SJCRH30 (cell line): ENCODE results near the gene DDX60. TPM values are rescaled to one million over a fixed set of nuclear protein-coding genes. Genes with fewer than 3 reads are reported as not detected.
"Not testable (repeated sequence)": the region's sequence is repeated elsewhere in the genome, so short reads cannot be mapped to it uniquely, and the experiment has no call there.

Experiments
- DNase-seq, 2 experiments: peaks; one replicate each; pipeline ENCODE4 v3.0.0-alpha.2; 2015 to 2020
- H3K27ac ChIP-seq: fragments of 250-450 bp; sonication (Bioruptor Pico); 2 replicates; pipeline ENCODE4 v1.5.1; 2020; ENCODE audit warnings: mild to moderate bottlenecking, moderate library complexity
- H3K27me3 ChIP-seq: fragments of 250-450 bp; sonication (Bioruptor Pico); 2 replicates; pipeline ENCODE4 v1.5.1; 2020; ENCODE audit warnings: mild to moderate bottlenecking, moderate library complexity
- H3K36me3 ChIP-seq: fragments of 250-450 bp; sonication (Bioruptor Pico); 2 replicates; pipeline ENCODE4 v1.5.1; 2020; ENCODE audit warnings: mild to moderate bottlenecking, moderate library complexity
- H3K4me1 ChIP-seq: fragments of 250-450 bp; sonication (Bioruptor Pico); 2 replicates; pipeline ENCODE4 v1.5.1; 2020; ENCODE audit warnings: mild to moderate bottlenecking, moderate library complexity
- H3K4me3 ChIP-seq: fragments of 250-450 bp; sonication (Bioruptor Pico); 2 replicates; pipeline ENCODE4 v1.5.1; 2020; ENCODE audit warnings: mild to moderate bottlenecking, moderate library complexity
- H3K9me3 ChIP-seq: fragments of 250-450 bp; sonication (Bioruptor Pico); replicated peaks from 2 replicates; pipeline ENCODE4 v1.5.1; 2020; ENCODE audit warnings: mild to moderate bottlenecking, moderate library complexity
- total RNA-seq: library from RNA; depleted of rRNA; stranded (reverse); fragments of >200 nt; shearing (Covaris generic); gene quantifications from 2 replicates; pipeline ENCODE4 v1.2.3, GENCODE V29; 2014; rRNA removed

The DDX60 gene
- total RNA-seq: 1.6 and 2.2 TPM in 2 replicates

DNA sequence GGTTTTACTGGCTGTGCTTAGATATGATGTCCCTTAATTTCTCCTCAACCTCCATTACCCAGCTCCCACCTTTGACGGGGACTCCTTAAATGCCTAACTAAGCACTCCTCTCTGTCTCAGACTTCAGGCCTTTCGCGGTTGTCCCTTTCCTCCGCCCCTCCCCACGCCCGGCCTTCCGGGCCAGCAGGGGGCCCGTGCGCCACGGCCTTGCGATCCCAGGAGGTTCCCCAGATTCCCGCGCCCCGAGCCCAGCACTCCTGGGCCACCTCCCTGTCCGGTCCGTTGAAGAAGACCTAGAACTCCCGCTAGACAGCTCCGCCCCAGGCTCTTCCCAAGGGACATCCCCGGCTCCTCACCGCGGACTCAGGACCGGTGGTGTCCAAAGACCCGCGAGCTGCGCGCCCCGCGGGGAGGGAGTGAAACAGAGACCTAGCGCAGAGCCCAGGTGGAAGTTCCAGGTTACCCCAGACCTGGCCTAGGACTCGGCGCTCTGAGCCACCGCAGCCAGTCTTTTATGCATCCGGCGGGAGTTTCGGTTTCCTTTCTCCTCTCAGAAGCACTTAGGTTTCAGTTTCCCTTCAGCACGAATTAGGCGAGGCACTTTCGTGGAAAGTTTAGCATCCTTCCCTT lies at the start of gene DDX60:
Gene DDX60, minus strand, starts transcription at position 487 of the 630 bp plus-strand sequence. CDS start 7,493 bp downstream, outside the sequence.
- peak within 1 kb of the TSS; percentile 78 for H3K4me3 ChIP-seq
- no peaks in the 10 kb centered on the region for H3K9me3 ChIP-seq
- H3K36me3 ChIP-seq: no peaks in the 10 kb centered on the region; the same call in 1 of the 2 replicates
- peaks cover 6% of the 10 kb centered on the region; the same call in 1 of the 2 replicates for H3K4me1 ChIP-seq
- DNase-seq: peak; percentile 73 to 76
- peak within 1 kb of the TSS; percentile 90 for H3K27ac ChIP-seq
- no peaks in the 10 kb centered on the region for H3K27me3 ChIP-seq

DNA sequence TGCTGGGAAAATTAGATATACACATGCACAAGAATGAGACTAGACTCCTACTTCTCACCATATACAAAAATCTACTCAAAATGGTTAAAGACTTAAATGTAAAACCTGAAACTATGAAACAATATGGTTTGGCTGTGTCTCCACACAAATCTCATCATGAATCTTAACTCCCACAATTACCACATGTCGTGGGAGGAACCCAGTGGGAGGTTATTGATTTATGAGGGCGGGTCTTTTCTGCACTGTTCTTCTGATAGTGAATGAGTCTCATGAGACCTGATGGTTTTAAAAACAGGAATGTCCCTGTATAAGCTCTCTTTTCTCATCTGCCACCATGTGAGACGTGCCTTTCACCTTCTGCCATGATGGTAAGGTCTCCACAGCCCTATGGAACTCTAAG lies 48.5 kb upstream of the DDX60 start:
- Histone ChIP-seq H3K9me3 (no peaks in the 10 kb centered on the region), H3K4me3 (no peak overlapping the region), H3K27me3 (no peaks in the 10 kb centered on the region), H3K4me1 (no peaks in the 10 kb centered on the region), H3K27ac (no peak overlapping the region), H3K36me3 (no peaks in the 10 kb centered on the region)
- no peak for DNase-seq

- Histone ChIP-seq H3K27ac (no peak overlapping the region), H3K36me3 (no peaks in the 10 kb centered on the region), H3K4me3 (no peak overlapping the region), H3K27me3 (no peaks in the 10 kb centered on the region), H3K4me1 (no peaks in the 10 kb centered on the region), H3K9me3 (no peaks in the 10 kb centered on the region)
- no peak for DNase-seq
These were observed 43.5 kb upstream of the DDX60 start for GRCh38 chr4:168362025-168362401.

- no peaks in the 10 kb centered on the region for H3K27me3 ChIP-seq
- no peaks in the 10 kb centered on the region for H3K9me3 ChIP-seq
- H3K4me3 ChIP-seq: no peak overlapping the region
- H3K36me3 ChIP-seq: no peaks in the 10 kb centered on the region
- H3K27ac ChIP-seq: no peak overlapping the region
- no peaks in the 10 kb centered on the region for H3K4me1 ChIP-seq
- peak; percentile 22 to 23 for DNase-seq
These were observed 42.9 kb upstream of the DDX60 start for GRCh38 chr4:168361365-168362024.

DNA sequence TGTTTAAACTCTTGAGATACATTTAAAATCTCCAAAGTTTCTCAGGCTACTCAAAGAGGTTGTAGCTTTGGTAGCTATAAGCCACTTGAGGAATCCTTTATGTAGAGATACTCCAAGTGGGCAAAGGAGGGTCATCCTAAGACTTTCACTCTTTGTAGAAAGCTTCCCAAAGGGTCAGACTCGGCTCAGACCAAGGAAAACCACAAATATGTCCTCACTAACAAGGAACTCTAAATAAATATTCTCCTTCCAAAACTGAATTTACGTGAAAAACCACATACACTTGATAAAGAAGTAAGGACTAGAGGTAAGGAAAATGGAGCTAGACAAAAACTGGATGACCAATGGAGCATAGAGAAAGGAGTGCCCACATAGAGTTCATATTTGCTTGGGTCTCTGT lies 41.7 kb upstream of the DDX60 start:
- H3K9me3 ChIP-seq: no peaks in the 10 kb centered on the region
- no peak overlapping the region for H3K4me3 ChIP-seq
- no peaks in the 10 kb centered on the region for H3K4me1 ChIP-seq
- H3K27me3 ChIP-seq: no peaks in the 10 kb centered on the region
- H3K36me3 ChIP-seq: no peaks in the 10 kb centered on the region
- no peak overlapping the region for H3K27ac ChIP-seq
- no peak for DNase-seq

- no peak overlapping the region for H3K27ac ChIP-seq
These were observed 39.4 kb upstream of the DDX60 start for GRCh38 chr4:168357941-168358340.

DNA sequence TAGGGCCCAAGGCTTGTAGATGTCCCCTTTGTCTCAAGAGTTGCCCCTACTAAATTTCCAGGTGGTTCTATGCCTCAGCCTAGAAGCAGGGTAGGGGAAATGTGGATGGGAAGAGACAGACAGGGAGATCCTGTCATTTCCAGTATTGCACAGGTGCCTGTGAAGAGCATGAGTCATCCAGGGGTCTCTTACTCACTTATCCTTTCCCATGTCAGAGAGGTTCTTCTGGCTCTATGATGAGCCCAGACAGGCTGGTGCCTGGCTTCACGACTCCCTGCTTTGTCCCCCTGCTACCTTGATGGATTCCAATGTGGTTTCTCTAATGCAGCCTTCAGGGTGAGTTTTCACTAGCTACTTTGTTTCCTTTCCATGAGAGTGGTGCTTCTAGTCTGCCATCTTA lies 35.2 kb upstream of the DDX60 start:
- no peak overlapping the region for H3K27ac ChIP-seq

More at GRCh38 chr4:168357941-168358340, 39.4 kb upstream of the DDX60 start:
- Histone ChIP-seq H3K9me3 (no peaks in the 10 kb centered on the region), H3K4me3 (no peak overlapping the region), H3K27me3 (no peaks in the 10 kb centered on the region), H3K36me3 (no peaks in the 10 kb centered on the region), H3K4me1 (no peaks in the 10 kb centered on the region)
- no peak for DNase-seq

GRCh38 chr4:168337550-168337940 lies 19.0 kb upstream of the DDX60 start:
- no peaks in the 10 kb centered on the region for H3K27me3 ChIP-seq
- H3K9me3 ChIP-seq: no peaks in the 10 kb centered on the region
- H3K4me3 ChIP-seq: no peak overlapping the region
- no peak for DNase-seq
- no peaks in the 10 kb centered on the region for H3K36me3 ChIP-seq
- H3K27ac ChIP-seq: no peak overlapping the region
- peaks cover 10% of the 10 kb centered on the region for H3K4me1 ChIP-seq

More for the DNA sequence above, 35.2 kb upstream of the DDX60 start:
- 0 out of 2 replicates have a peak, but pooled peaks cover 3% of the 10 kb centered on the region for H3K9me3 ChIP-seq
- H3K36me3 ChIP-seq: no peaks in the 10 kb centered on the region
- H3K4me3 ChIP-seq: no peak overlapping the region
- H3K27me3 ChIP-seq: no peaks in the 10 kb centered on the region
- H3K4me1 ChIP-seq: no peaks in the 10 kb centered on the region
- DNase-seq: no peak

DNA sequence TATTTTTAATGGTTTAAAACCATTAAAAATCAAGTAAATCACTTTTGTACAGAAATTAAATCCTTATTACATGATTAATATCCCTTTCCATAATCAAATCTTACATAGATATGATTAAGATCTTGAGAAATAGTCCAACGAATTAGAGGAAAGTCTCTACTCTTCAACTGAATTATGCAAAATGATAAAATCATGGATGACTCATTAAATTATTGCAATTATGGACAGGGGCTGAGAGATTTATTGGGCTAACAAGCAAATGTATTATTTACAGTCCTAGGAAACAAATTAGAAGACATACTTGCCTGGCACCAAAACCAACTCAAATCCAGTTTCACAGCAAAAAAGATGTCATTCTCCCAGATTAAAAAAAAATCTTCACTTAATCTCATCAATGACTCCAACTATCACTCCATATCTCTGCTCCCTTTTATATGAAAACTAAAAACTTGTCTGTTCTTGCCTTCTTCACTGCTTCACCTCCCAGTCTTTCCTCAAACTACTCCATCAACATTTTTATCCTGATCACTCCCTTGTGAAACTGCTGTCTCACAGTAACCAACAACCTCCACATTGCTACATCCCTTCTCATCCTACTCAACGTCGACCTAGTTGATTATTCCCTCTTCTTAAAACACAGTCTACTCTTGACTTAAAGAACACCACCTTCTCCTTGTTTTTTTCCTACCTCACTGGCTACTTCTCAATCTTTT lies 18.4 kb upstream of the DDX60 start:
- Histone ChIP-seq H3K4me3 (no peak overlapping the region), H3K27me3 (no peaks in the 10 kb centered on the region), H3K4me1 (peaks cover 10% of the 10 kb centered on the region), H3K9me3 (no peaks in the 10 kb centered on the region), H3K36me3 (no peaks in the 10 kb centered on the region), H3K27ac (no peak overlapping the region)
- DNase-seq: no peak

GRCh38 chr4:168335621-168336020 lies 17.1 kb upstream of the DDX60 start:
- Histone ChIP-seq H3K4me3 (no peak overlapping the region), H3K27ac (no peak overlapping the region), H3K4me1 (peaks cover 10% of the 10 kb centered on the region), H3K36me3 (no peaks in the 10 kb centered on the region), H3K9me3 (no peaks in the 10 kb centered on the region), H3K27me3 (no peaks in the 10 kb centered on the region)
- peak; percentile 19 to 53 for DNase-seq

DNA sequence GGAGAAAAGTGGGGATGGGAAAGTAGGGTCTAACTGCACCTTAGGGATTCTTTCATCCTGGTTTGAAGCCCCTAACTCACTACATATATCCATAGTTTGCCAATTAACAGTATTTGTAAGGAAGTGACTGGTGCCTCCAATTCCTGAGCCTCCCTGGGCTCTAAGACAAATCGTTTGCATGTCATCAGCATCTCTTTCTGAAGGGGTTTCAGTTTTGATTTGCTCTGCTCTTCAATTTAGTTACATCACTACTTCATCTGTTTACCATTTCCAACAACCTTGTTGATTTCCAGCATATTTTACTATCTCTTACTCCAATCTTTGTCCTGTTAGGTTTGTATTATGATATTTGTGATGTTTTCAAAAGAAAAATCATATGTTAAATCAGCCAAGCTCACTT lies 15.5 kb upstream of the DDX60 start:
- Histone ChIP-seq H3K36me3 (no peaks in the 10 kb centered on the region), H3K4me3 (no peak overlapping the region)
- no peak for DNase-seq

GRCh38 chr4:168330575-168330974 lies 12.0 kb upstream of the DDX60 start:
- not testable (repeated sequence) for H3K27me3 ChIP-seq, H3K4me3 ChIP-seq, H3K27ac ChIP-seq, DNase-seq, H3K9me3 ChIP-seq, H3K36me3 ChIP-seq, H3K4me1 ChIP-seq

More for the DNA sequence above, 15.5 kb upstream of the DDX60 start:
- no peaks in the 10 kb centered on the region for H3K9me3 ChIP-seq
- no peak overlapping the region for H3K27ac ChIP-seq
- no peaks in the 10 kb centered on the region for H3K27me3 ChIP-seq
- H3K4me1 ChIP-seq: peaks cover 10% of the 10 kb centered on the region

DNA sequence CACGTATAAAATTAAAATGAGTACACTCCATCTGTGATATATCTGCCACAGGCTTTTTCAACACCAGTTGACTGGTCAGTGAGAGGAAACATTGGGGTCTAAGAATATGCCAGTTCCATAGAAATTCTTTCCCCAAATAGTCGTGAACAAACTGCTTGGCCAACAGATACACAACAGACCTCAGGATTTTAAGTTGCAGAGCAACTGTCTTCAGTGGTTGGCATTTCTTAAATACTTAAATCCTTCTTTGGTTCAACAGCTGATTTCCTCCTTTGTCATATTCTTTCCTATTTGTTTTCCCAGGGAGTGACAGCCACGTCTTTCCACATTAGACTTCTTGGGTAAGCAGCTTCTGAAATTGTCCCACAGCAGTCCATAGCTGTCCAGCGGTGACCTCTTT lies 7.0 kb upstream of the DDX60 start:
- H3K9me3 ChIP-seq: no peaks in the 10 kb centered on the region
- no peaks in the 10 kb centered on the region for H3K36me3 ChIP-seq
- H3K27ac ChIP-seq: no peak overlapping the region
- H3K27me3 ChIP-seq: no peaks in the 10 kb centered on the region
- H3K4me3 ChIP-seq: no peak overlapping the region
- DNase-seq: no peak
- no peaks in the 10 kb centered on the region for H3K4me1 ChIP-seq

GRCh38 chr4:168321006-168321405 lies 2.5 kb upstream of the DDX60 start:
- Histone ChIP-seq H3K4me3 (no peak overlapping the region), H3K27ac (no peak overlapping the region), H3K36me3 (no peaks in the 10 kb centered on the region; the same call in 1 of the 2 replicates), H3K27me3 (no peaks in the 10 kb centered on the region), H3K4me1 (peaks cover 6% of the 10 kb centered on the region; the same call in 1 of the 2 replicates), H3K9me3 (no peaks in the 10 kb centered on the region)
- DNase-seq: no peak

GRCh38 chr4:168319486-168320019 lies 1.0 kb upstream of the DDX60 start:
- Histone ChIP-seq H3K27me3 (no peaks in the 10 kb centered on the region), H3K4me3 (no peak overlapping the region), H3K27ac (no peak overlapping the region)

More at GRCh38 chr4:168319486-168320019, 1.0 kb upstream of the DDX60 start:
- Histone ChIP-seq H3K36me3 (no peaks in the 10 kb centered on the region; the same call in 1 of the 2 replicates), H3K9me3 (no peaks in the 10 kb centered on the region), H3K4me1 (peaks cover 6% of the 10 kb centered on the region; the same call in 1 of the 2 replicates)
- DNase-seq: no peak
